GM19238 (cell line): ENCODE data around the gene PRR36.
"Not testable (repeated sequence)": the region's sequence is repeated elsewhere in the genome, so short reads cannot be mapped to it uniquely, and the experiment has no call there.

Experiments used
- DNase-seq: peaks from one replicate; pipeline ENCODE4 v3.0.0; 2011; ENCODE audit warnings: low spot score; ENCODE audit not compliant: insufficient read length

Gene PRR36

GRCh38 chr19:7874076-7874896 lies at the start of gene PRR36:
Gene PRR36 (minus strand): TSS chr19:7874390. CDS start chr19:7873689, 701 bp downstream.
- DNase-seq, result no peak

GRCh38 chr19:7923295-7924191 lies 49.4 kb upstream of the PRR36 start:
- no peak for DNase-seq

- DNase-seq, result no peak
Observed at GRCh38 chr19:7922836-7923195, 48.6 kb upstream of the PRR36 start.

- no peak for DNase-seq
Observed at GRCh38 chr19:7921967-7922835, 48.0 kb upstream of the PRR36 start.

- DNase-seq, result no peak
Observed at GRCh38 chr19:7921302-7921966, 47.2 kb upstream of the PRR36 start.

- peak; percentile 92 for DNase-seq
Observed at GRCh38 chr19:7920519-7921301, 46.5 kb upstream of the PRR36 start.

- DNase-seq, result peak; percentile 97
Observed at GRCh38 chr19:7919610-7920518, 45.7 kb upstream of the PRR36 start, which contains the start of gene SNAPC2. Gene SNAPC2 (plus strand): TSS chr19:7920338. CDS start chr19:7920367, 29 bp downstream.

GRCh38 chr19:7918615-7919421 lies 44.6 kb upstream of the PRR36 start:
- no peak for DNase-seq

- DNase-seq, result not testable (repeated sequence)
Observed at GRCh38 chr19:7918062-7918614, 43.9 kb upstream of the PRR36 start.

GRCh38 chr19:7917267-7918061 lies 43.3 kb upstream of the PRR36 start:
- peak; percentile 71 for DNase-seq

GRCh38 chr19:7916955-7917266 lies 42.7 kb upstream of the PRR36 start:
- DNase-seq, result no peak

- DNase-seq, result no peak
Observed at GRCh38 chr19:7916103-7916954, 42.1 kb upstream of the PRR36 start.

GRCh38 chr19:7915250-7916102 lies 41.3 kb upstream of the PRR36 start:
- no peak for DNase-seq

- DNase-seq, result no peak
Observed at GRCh38 chr19:7914598-7915045, 40.4 kb upstream of the PRR36 start, which contains the start of gene TGFBR3L. Gene TGFBR3L (plus strand): TSS chr19:7914830.

- DNase-seq, result no peak
Observed at GRCh38 chr19:7914099-7914498, 39.9 kb upstream of the PRR36 start.
